Activated CD4-positive, alpha-beta T cell treated with anti-CD3 and anti-CD28 coated beads, Interleukin-2, amount 10 ng/mL, durations not matched to agents 7 days and 5 days (primary cell): ENCODE data around the gene ALS2. TPM values are rescaled to one million over a fixed set of nuclear protein-coding genes. Genes with fewer than 3 reads are reported as not detected.
A peak's percentile ranks its signal among the peaks of the same experiment; 100 is the strongest.

Experiments used
- CTCF ChIA-PET: fragments of 350-600 bp; sonication (Branson Sonifier 250); formaldehyde crosslinking; loops from one replicate; lab custom pipeline; 2021; ENCODE audit warnings: antibody characterized with exemption; lab: Charles Lee
- POLR2A ChIA-PET: fragments of 350-600 bp; sonication (Branson Sonifier 250); formaldehyde crosslinking; loops from one replicate; lab custom pipeline; 2021; ENCODE audit warnings: antibody characterized with exemption; lab: Charles Lee
- DNase-seq: peaks from one replicate; pipeline ENCODE4 v3.0.0-alpha.2; 2020
- H3K27ac Mint-ChIP-seq: one replicate; pipeline ENCODE4 v1.8.0; 2021; ENCODE audit warnings: mild to moderate bottlenecking, moderate library complexity, mixed read lengths
- H3K27me3 Mint-ChIP-seq: one replicate; pipeline ENCODE4 v1.8.0; 2021; ENCODE audit warnings: mixed read lengths
- H3K36me3 Mint-ChIP-seq: one replicate; pipeline ENCODE4 v1.8.0; 2021; ENCODE audit warnings: low read depth, mixed read lengths
- H3K4me1 Mint-ChIP-seq: one replicate; pipeline ENCODE4 v1.8.0; 2021; ENCODE audit warnings: mixed read lengths
- H3K4me3 Mint-ChIP-seq: one replicate; pipeline ENCODE4 v1.8.0; 2021; ENCODE audit warnings: mild to moderate bottlenecking, moderate library complexity, mixed read lengths
- H3K9me3 Mint-ChIP-seq: one replicate; pipeline ENCODE4 v1.8.0; 2021; ENCODE audit warnings: mixed read lengths
- total RNA-seq, 2 experiments: library from RNA; stranded (reverse); gene quantifications; one replicate each; pipeline ENCODE4 v1.2.3, GENCODE V29; 2021

Gene ALS2
- total RNA-seq, 2 experiments from 2014 or later = 10.7 to 11.7 TPM

DNA sequence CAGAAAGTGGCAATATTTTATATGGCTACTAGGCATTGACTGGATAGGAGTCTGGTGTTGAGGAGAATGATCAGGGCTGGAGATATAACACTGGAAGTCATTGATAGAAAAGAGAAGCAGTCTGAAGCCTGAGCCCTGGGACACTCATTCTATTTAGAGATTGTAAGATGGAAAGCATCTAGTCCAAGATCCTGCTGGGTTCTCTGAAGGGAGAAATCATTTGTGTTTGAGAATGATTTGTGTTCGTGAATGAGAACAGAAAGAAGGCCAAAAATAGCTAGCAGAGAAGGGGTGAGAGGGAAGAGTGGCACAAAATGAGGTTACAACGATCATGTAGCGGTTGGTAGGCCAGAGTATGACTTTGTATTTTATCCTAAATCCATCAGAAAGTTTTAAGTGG lies 7.6 kb upstream of the ALS2 start:
- H3K4me1 Mint-ChIP-seq = no peaks in the 10 kb centered on the region

DNA sequence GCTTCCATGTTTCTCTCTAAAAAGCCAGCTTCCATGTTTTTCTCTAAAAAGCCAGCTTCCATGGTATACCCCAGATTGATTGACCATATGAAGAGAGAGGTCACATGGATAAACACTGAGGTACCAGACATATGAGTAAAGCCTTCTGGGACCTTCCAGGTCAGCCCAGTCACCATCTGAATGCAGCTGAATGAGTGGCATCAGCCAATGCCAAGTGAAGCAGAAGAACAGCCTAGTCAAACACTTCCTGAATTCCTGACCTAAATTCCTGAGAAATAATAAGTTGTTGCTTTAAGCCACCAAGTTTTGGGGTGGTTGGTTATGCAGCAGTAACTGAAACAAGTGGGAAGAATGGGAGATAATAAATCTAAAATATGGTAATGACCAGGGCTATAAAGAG lies 5.7 kb upstream of the ALS2 start:
- POLR2A ChIA-PET = no interaction called here
- CTCF ChIA-PET = no interaction called here
- no peak for DNase-seq
- peaks cover 5% of the 10 kb centered on the region for H3K4me1 Mint-ChIP-seq
- no peaks in the 10 kb centered on the region for H3K36me3 Mint-ChIP-seq
- no peaks in the 10 kb centered on the region for H3K9me3 Mint-ChIP-seq
- peaks cover 19% of the 10 kb centered on the region for H3K27me3 Mint-ChIP-seq
- H3K27ac Mint-ChIP-seq = no peak overlapping the region
- no peak overlapping the region for H3K4me3 Mint-ChIP-seq

More for the DNA sequence above, 7.6 kb upstream of the ALS2 start:
- ChIA-PET POLR2A (interaction anchor here (0.7 kb wide), 1 partner anchor 304 kb away, joined by 3 read pairs; no protein-coding TSS in a partner anchor), CTCF (no interaction called here)
- H3K9me3 Mint-ChIP-seq = no peaks in the 10 kb centered on the region
- peaks cover 7% of the 10 kb centered on the region for H3K27me3 Mint-ChIP-seq
- H3K36me3 Mint-ChIP-seq = no peaks in the 10 kb centered on the region
- no peak overlapping the region for H3K4me3 Mint-ChIP-seq
- DNase-seq = no peak
- no peak overlapping the region for H3K27ac Mint-ChIP-seq

DNA sequence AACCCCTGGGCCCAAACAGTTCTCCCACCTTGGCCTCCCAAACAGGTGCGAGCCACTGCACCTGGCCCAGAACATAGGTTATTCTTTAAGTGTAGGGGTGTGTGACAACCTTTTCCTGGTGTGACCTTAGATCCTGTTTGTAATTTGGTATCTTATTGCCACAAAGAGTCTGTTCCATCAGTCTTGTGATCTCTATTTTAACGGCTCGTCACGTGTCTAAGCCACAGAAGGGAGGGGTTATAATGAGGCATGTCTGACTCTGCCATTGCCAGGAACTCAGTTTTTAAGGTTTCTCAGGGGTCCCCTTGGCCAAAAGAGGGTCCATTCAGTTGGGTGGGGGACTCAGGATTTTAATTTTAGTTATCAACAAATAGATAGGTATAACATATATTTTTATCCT lies 4.4 kb upstream of the ALS2 start:
- DNase-seq = no peak
- Mint-ChIP-seq H3K9me3 (no peaks in the 10 kb centered on the region), H3K27ac (no peak overlapping the region), H3K4me3 (no peak overlapping the region), H3K4me1 (peaks cover 9% of the 10 kb centered on the region), H3K36me3 (no peaks in the 10 kb centered on the region), H3K27me3 (peaks cover 15% of the 10 kb centered on the region)
- ChIA-PET CTCF (no interaction called here), POLR2A (no interaction called here)

DNA sequence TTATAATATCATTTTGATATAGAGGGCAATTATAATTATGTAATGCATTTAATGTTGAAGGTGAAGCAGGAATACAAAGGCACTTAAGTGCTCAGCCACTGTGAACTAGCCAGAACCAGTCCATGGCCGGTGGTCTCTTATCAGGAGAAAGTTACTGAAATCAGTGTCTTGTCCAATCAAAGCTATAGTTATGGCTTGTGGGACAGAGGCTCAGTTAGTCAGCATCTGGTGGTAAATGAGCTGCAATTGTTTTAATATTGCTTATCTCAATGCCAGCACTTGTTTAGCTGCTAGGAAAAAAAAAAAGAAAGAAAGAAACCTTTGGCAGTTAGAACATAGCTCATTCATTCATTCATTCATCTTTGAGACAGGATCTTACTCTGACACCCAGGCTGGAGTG lies 3.8 kb upstream of the ALS2 start:
- Mint-ChIP-seq H3K36me3 (no peaks in the 10 kb centered on the region), H3K4me3 (no peak overlapping the region), H3K27me3 (peaks cover 15% of the 10 kb centered on the region), H3K4me1 (peaks cover 15% of the 10 kb centered on the region), H3K9me3 (no peaks in the 10 kb centered on the region), H3K27ac (no peak overlapping the region)
- no peak for DNase-seq
- CTCF ChIA-PET = no interaction called here
- POLR2A ChIA-PET = no interaction called here

DNA sequence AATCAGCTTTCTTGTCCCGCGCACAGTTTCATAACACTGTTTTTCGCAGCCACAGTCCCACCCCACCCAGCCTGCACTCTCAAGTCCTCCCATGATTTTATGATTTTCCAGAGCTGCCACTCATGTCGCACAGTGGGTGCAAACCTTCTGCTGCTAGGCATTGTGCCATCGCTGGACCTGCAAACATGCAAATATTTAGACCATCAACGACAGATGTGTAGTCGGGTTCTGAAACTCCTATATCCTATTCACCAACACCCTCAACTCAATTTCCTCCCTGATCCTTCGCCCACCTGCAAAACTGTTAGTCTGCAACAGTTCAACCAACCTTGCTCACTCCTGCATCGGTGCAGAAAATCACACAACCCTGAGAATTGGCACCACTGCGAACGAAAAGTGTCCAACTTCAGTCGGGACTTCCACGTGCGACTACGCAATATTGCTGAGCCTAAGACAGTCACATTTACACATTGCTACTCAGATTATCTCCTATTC lies 871 bp upstream of the ALS2 start:
- no peak for DNase-seq
- H3K27me3 Mint-ChIP-seq = peaks cover 15% of the 10 kb centered on the region
- POLR2A ChIA-PET = no interaction called here
- H3K36me3 Mint-ChIP-seq = no peaks in the 10 kb centered on the region
- peaks cover 24% of the 10 kb centered on the region for H3K4me1 Mint-ChIP-seq
- H3K9me3 Mint-ChIP-seq = no peaks in the 10 kb centered on the region
- H3K4me3 Mint-ChIP-seq = peak overlapping the region; percentile 89
- H3K27ac Mint-ChIP-seq = peak overlapping the region; percentile 97
- CTCF ChIA-PET = interaction anchor here (1.6 kb wide), 1 partner anchor 17 kb away, joined by 11 read pairs; no protein-coding TSS in a partner anchor

DNA sequence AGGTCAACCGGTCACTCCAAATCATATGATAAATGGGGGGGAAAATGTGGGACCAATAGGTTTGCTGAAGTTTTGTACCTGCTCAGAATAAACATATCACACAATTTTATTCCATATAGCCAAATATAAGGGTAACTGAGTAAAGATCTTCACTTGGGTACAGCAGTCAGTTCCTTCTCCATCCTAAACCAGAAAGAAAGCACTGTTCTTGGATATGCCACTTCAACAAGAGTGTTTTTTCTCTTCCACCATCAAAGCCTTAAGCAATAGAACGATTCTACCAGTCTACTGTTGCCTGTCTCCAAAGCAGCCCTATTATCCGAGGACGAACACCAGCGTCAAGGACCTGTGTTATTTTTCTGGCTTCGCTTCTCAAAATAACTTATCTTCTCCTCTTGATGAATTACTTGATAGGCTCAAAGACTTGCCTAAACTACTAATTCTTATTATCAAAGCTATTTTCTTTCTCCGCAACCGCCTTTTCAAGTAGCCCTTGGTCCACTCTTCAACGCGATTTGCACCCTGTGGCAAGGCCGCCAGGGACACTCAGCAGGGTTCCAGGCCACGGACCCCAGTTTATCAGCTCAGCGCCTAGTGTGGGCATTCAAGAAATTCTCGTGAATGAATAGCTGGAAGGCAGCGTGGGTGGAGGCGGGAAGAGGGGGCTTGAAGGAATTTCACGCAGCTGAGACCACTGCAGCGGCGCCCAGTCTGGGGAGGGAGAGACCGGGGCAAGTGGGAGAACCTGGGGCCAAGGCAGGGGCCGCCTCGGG lies 646 bp downstream of the ALS2 start:
- Mint-ChIP-seq H3K27me3 (peaks cover 15% of the 10 kb centered on the region), H3K36me3 (no peaks in the 10 kb centered on the region), H3K27ac (peak overlapping the region; percentile 97), H3K4me3 (peak overlapping the region; percentile 89), H3K4me1 (peaks cover 24% of the 10 kb centered on the region), H3K9me3 (no peaks in the 10 kb centered on the region)
- DNase-seq = no peak
- ChIA-PET POLR2A (interaction anchor here (0.6 kb wide), 1 partner anchor 924 kb away, joined by 3 read pairs; no protein-coding TSS in a partner anchor), CTCF (interaction anchor here (0.7 to 1.6 kb wide), 4 partner anchors 11 to 547 kb away, joined by 3 to 11 read pairs (median 3); no protein-coding TSS in a partner anchor)

DNA sequence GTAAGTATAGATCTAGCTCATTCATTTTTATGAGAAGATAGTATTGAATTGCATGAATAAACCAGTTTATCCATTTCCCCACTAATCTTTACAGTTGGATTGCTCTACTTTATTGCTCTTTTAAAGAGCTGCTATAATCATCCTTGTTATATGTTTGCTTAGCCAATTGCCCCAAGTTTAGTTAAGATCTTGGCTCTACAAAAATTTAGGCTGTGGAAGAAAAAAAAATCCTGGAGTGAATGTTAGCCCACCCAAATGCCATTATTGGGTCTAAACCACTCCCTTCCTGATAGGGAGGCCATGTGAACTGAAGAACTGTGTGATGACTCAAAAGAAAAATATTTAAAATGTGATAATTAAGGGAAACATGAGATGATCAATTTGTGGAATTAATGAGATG lies 2.9 kb downstream of the ALS2 start:
- Mint-ChIP-seq H3K4me1 (peaks cover 31% of the 10 kb centered on the region), H3K27ac (no peak overlapping the region), H3K27me3 (peaks cover 8% of the 10 kb centered on the region), H3K9me3 (no peaks in the 10 kb centered on the region), H3K4me3 (no peak overlapping the region), H3K36me3 (no peaks in the 10 kb centered on the region)
- no peak for DNase-seq
- ChIA-PET POLR2A (no interaction called here), CTCF (interaction anchor here (1.8 kb wide), 1 partner anchor 9 kb away, joined by 5 read pairs; no protein-coding TSS in a partner anchor)

DNA sequence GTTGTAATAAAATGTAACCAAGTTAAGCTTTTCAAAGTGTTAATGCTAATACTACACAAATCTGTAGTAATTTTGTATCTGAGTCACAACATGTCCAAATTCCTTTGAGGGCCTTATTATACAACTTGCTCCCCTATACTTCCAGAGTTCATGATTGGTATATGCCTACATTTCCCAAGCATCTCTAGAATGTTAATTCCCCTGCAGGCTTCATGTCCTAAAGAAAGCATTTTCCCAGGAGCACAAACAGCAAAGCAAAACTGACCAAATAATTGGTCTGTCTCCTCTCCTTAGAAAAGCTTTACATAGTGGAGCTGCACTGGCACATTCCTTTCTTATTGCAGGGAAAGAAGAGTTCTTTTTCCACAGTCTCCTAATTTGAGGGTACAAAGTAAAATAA lies 3.7 kb downstream of the ALS2 start:
- DNase-seq = no peak
- H3K27me3 Mint-ChIP-seq = peaks cover 3% of the 10 kb centered on the region
- H3K4me1 Mint-ChIP-seq = peaks cover 31% of the 10 kb centered on the region
- H3K36me3 Mint-ChIP-seq = no peaks in the 10 kb centered on the region
- ChIA-PET CTCF (interaction anchor here (1.8 kb wide), 1 partner anchor 8 kb away, joined by 5 read pairs; no protein-coding TSS in a partner anchor), POLR2A (no interaction called here)
- no peaks in the 10 kb centered on the region for H3K9me3 Mint-ChIP-seq
- H3K27ac Mint-ChIP-seq = no peak overlapping the region
- H3K4me3 Mint-ChIP-seq = no peak overlapping the region

DNA sequence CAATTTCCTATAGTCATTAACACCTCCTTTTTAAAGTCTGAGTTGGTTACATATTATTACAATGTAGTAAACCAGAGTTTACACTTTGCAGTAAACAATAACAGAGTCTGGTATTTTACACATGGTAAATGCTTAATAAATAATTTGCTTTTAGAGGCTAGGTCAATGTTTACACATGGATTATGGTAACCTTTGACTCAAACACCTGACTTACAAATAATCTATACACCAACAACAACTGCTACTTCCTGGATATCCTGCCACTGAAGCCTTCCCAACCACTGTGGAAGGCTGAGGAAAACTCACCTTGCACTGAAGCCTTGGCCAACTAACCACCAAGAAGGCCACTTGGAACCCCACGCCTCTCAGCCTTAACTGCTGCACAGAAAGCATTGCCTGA lies 5.4 kb downstream of the ALS2 start:
- Mint-ChIP-seq H3K36me3 (no peaks in the 10 kb centered on the region), H3K4me3 (no peak overlapping the region), H3K9me3 (no peaks in the 10 kb centered on the region), H3K27me3 (no peaks in the 10 kb centered on the region), H3K4me1 (peaks cover 24% of the 10 kb centered on the region), H3K27ac (no peak overlapping the region)
- ChIA-PET POLR2A (no interaction called here), CTCF (interaction anchor here (1.5 kb wide), 1 partner anchor 11 kb away, joined by 3 read pairs; no protein-coding TSS in a partner anchor)
- DNase-seq = no peak

DNA sequence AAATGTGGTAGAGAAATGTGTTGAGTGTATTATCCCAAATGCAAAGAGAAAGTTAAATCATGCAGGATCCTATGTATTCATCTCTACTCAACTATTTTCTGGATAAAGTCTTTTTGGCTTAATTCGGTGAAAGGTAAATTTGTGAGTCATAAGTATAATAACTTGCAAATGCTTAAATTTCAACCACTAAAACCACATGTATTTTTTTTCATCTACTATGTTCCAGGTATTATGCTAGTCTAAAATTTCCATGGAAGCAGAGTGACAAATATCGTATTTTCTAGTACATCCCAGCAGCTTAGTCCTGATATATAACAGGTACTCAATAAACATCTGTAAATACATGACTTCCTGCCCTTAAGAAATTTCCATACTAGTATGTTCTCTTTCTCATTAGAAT lies 6.2 kb downstream of the ALS2 start:
- no peak for DNase-seq
- H3K4me3 Mint-ChIP-seq = no peak overlapping the region
- ChIA-PET POLR2A (no interaction called here), CTCF (no interaction called here)
- no peak overlapping the region for H3K27ac Mint-ChIP-seq
- H3K27me3 Mint-ChIP-seq = no peaks in the 10 kb centered on the region
- H3K4me1 Mint-ChIP-seq = peaks cover 17% of the 10 kb centered on the region
- no peaks in the 10 kb centered on the region for H3K9me3 Mint-ChIP-seq
- no peaks in the 10 kb centered on the region for H3K36me3 Mint-ChIP-seq

DNA sequence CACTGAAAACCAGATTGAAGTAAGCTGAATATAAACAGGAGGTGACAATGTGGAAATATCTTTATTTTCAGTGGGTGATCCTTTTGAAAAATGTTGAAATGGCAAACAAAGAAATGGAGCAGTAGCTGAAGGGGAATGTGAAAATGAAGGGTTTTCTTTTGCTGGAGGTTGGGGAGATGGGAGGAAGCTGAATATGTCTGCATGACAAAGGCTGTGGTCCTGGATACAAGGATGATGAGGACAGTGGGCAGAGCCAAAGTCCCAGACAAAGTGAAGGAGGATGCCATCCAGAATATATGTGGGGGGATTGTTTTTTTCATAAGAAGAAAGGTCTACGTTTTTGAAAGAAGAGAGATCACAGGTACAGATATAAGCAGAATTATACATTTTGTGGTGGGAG lies 6.7 kb downstream of the ALS2 start:
- no peak for DNase-seq
- CTCF ChIA-PET = interaction anchor here (0.9 kb wide), 1 partner anchor 84 kb away, joined by 3 read pairs; no protein-coding TSS in a partner anchor
- Mint-ChIP-seq H3K36me3 (no peaks in the 10 kb centered on the region), H3K9me3 (no peaks in the 10 kb centered on the region), H3K4me1 (peaks cover 13% of the 10 kb centered on the region), H3K27ac (no peak overlapping the region), H3K4me3 (no peak overlapping the region), H3K27me3 (no peaks in the 10 kb centered on the region)
- POLR2A ChIA-PET = no interaction called here

DNA sequence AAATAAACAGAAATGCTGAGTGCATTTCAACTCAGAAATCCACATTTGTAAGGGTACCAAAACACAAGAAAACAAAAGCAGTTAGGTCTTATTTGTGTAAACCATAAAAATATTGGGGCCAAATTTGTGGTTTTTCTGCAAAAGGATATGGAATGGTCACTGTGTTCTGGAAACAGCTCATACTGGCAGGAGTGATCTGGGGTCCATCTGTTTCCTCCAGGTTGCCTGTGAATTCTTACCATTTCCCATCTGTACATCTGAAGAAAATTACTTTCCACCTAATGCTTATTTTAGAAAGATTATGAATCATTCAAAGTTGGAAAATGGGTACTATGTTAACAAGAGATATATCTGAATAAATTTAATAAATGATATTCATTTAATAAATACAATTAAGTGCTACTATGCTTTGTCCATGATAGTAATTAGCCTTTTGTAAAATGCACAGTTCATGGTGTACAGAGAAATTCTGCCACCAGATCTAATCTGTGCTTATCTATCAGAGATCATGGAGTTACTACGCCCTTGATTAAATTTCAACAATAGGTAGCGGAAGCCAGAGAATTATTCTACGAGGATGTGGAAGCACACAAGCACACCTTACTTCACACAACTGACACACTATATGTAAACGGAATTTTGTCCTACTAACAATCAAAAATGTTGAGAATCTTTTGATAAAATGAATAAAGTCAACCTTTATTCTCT lies 10.9 kb downstream of the ALS2 start:
- CTCF ChIA-PET = interaction anchor here (1.5 kb wide), 1 partner anchor 7 kb away, joined by 5 read pairs; no protein-coding TSS in a partner anchor
- H3K4me1 Mint-ChIP-seq = peaks cover 7% of the 10 kb centered on the region

DNA sequence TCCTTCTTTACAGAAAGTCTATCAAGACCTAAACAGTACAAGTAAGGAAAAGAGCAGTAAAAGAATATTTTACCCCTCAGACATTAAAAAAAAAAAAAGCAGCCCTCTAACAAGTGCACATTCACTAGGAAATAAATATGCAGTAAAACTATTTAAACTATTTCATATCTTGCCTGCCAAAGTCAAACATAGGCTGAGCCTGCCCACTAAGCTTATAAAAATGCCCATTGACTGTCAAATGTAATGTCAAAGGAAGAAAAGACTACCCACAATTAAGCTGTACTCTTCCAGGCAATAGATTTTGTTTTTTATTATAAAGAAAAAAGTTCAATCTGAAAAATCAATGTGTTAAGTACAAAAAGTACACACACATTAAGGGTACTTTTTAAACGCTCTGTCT lies 11.8 kb downstream of the ALS2 start:
- H3K9me3 Mint-ChIP-seq = no peaks in the 10 kb centered on the region
- ChIA-PET POLR2A (no interaction called here), CTCF (interaction anchor here (1.4 to 1.5 kb wide), 2 partner anchors 8 to 10 kb away, joined by 3 to 5 read pairs; no protein-coding TSS in a partner anchor)
- DNase-seq = no peak
- no peak overlapping the region for H3K27ac Mint-ChIP-seq
- H3K4me1 Mint-ChIP-seq = peaks cover 5% of the 10 kb centered on the region
- H3K27me3 Mint-ChIP-seq = no peaks in the 10 kb centered on the region
- peaks cover 5% of the 10 kb centered on the region for H3K36me3 Mint-ChIP-seq
- no peak overlapping the region for H3K4me3 Mint-ChIP-seq

More for the DNA sequence above, 10.9 kb downstream of the ALS2 start:
- no peak overlapping the region for H3K4me3 Mint-ChIP-seq
- DNase-seq = no peak
- H3K36me3 Mint-ChIP-seq = peaks cover 5% of the 10 kb centered on the region
- H3K27me3 Mint-ChIP-seq = no peaks in the 10 kb centered on the region
- H3K27ac Mint-ChIP-seq = no peak overlapping the region
- POLR2A ChIA-PET = no interaction called here
- H3K9me3 Mint-ChIP-seq = no peaks in the 10 kb centered on the region
